NCI-H1417 (cell line): Measurements from ENCODE around the gene GFI1.
A peak's percentile ranks its signal among the peaks of the same experiment; 100 is the strongest.

Experiments
- DNase-seq, 3 experiments: peaks; one replicate each; lab custom pipeline; 2025; lab: John Stamatoyannopoulos, UW

The GFI1 gene

DNA sequence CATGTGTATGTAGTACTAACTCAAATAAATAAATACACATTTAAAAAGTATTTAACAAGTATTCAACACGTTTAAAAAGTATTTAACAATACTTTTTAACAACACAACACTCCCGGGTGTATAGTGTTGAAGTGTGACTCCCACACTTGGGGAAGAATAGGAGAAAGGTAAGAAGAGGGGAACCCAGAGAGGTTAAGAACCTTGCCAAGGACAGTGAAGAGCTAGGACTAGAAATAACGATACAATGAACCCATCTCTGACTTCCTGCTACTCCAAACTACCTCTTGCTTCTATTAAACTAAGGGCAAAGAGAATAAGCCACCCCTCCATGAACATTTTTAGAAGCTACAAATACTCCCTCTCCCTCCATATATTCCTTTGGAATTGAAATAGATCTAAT lies 1.7 kb upstream of the GFI1 start:
- DNase-seq = no peak

- DNase-seq = no peak
Measured at GRCh38 chr1:92487078-92487605, 417 bp upstream of the GFI1 start.

- peak; percentile 10 to 77 (median 73) for DNase-seq
Measured at GRCh38 chr1:92485381-92486250, 1.1 kb downstream of the GFI1 start.

DNA sequence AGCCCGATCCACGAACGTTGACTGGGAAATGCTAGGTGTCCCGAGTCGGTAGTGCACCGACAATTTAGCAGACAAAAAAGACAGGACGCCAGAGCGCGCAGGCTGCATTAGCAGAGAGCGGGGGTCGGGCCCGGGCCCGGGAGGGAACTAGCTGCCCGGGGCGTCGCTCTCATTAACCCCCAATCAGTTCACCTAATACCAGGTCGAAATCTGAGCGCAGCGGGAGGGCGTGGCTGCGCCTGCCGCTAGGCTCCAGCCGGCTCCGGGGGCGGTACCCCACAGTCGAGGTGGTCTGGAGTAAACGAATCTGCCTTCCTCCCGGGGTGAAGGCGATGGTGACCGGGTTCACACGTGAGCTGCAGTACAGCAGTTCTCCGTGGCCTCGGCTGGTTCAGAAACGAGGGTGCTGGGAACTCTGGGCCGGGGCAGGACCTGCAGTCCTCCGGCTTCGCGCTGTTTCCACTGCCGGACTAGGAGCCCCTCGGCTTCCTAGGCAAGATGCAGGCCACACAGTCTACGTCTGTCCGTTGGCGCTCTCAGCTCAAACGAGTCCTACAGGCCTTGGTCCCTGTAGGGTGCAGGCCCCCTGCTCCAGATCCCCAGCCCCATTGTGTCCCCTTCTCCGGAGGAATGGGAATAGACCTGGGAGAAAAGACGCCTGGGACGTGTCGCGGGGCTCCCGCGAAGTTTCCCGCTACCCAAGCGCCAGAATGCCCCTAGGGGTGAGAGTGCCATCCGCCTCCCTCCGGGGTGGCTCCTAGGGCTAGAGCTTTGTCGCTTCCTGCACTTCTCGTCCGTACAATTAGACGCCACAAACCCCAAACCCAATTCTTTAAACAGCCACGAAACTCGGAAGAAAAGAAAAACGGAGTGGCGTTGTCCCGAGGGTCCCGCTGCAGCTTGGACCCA lies 2.0 kb downstream of the GFI1 start:
- peak in 2 of 3 experiments; percentile 70 to 78 for DNase-seq

GRCh38 chr1:92483610-92484471 lies 2.9 kb downstream of the GFI1 start:
- DNase-seq = peak in 2 of 3 experiments; percentile 65 to 71

GRCh38 chr1:92482665-92483609 lies 3.8 kb downstream of the GFI1 start:
- DNase-seq = peak; percentile 1 to 71 (median 65)

GRCh38 chr1:92481971-92482664 lies 4.6 kb downstream of the GFI1 start:
- DNase-seq = no peak

DNA sequence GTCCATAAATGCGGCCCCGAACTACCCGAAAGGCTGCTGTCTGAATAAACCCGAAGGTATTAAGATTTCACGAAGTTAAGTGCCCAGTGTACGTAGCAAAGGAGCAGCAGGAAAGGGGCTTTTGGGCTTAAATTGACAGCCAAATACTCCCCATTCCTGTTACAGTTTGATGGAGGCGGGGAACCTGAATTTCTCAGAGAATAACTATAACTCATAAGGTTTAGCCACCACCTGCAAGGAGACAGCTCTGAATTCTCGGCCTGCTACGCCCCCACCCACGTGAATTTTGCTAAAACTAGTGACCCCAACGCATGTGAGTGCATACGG lies 5.2 kb downstream of the GFI1 start:
- DNase-seq = no peak

DNA sequence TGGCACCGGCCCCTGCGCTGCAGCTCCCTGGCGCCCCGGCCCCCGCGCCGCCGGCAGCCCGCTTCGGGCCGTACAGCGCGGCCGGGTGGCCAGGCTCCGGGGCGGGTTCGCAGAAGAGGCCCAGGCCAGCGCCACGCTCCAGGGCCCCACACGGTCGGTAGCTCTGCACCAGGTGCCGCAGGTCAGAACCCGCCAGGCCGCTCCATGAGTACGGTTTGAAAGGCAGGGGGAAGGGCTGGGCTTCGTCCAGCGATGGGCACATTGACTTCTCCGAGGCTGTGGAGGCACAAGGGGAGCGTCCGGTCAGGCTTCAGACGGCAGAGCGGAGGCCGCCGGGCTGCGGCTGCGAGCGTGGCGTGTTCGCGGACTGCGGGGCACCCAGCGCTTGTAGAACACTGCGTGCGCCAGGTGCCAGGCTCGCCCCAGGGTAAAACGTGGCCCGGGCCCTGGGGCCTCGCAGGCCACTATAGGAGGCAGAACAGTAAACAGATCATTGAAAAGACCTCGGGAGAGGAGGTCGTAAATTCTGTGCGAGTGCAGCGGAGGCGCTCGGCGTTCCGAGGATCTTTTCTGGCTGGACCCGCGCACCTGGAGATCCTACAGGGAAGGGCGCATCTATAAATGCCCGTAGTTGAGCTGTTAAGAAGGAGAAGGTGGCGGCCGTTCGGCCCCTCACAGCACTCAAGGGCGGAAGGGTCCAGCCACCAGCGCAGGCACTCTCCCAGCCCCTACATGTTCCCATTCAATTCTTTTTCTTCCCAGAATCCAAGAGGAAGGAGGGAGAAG lies 5.7 kb downstream of the GFI1 start:
- no peak for DNase-seq

DNA sequence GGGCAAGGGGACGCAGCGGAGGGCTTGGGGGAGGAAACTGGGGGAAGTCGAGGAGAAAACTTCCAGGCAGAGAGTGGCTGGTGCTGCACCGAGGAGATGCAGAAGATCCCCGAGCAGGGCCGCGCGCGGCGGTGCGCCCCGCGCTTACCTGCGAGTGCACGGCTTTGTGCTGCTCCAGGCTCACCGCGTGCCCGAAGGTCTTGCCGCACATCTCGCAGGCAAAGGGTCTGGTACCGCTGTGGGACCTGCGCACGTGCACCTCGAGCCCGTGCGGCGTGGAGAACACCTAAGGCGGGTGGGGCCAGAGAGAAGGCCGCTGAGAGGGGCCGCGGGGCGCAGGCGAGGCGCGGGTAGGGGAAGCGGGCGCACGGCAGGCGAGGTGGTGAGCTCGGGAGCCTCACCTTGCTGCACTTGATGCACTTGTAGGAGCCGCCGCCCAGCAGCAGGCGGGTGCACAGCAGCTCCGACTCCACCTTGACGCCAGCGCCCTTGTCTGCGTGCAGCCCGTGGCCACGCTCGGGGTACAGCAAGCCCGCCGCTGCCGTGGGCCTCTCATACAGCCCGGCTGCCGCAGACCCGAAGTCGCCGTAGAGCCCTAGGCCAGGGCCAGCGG lies 6.4 kb downstream of the GFI1 start:
- DNase-seq = no peak

- DNase-seq = no peak
Measured at GRCh38 chr1:92479587-92479986, 7.1 kb downstream of the GFI1 start.

DNA sequence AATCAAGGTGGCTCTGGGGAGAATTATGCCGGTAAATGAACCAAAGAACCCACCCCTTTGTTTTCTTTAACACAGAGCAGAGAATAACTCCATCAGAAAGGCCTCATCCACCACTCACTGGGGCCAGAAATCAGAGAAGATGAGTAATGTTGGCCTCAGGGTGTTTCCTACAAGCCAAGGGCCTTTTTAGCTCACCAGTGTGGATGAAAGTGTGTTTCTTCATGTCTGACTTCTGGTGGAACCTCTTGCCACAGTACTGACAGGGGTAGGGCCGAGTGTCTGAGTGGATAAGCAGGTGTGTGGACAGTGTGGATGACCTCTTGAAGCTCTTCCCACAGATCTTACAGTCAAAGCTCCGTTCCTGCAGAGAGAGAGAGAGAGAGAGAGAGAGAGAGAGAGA lies 8.3 kb downstream of the GFI1 start:
- no peak for DNase-seq

DNA sequence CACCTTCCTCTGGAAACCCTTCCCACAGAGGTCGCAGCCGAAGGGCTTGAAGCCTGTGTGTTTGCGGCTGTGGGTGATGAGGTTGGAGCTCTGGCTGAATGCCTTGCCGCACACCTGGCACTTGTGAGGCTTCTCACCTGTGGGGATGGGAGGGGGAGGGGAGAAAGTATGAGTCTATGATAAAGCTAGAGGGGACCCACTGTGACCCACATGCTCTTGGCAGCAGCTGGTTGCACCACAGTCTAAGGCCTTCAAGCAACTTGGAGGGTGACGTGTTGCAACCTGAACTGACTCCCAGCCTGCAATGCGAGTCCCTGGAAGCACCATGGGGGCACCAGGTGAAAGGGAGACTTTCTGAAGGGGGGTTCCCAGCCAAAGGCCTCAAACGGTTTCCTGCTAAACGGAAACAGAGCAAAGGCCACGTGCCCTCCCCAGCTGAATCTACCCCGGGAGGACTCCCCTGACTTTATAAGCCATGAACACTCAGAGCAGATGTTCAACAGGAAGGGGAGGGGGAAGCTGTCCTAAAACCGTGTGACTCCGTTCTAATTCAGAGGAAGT lies 10.6 kb downstream of the GFI1 start:
- peak; percentile 5 to 44 (median 10) for DNase-seq

GRCh38 chr1:92475029-92475428 lies 11.7 kb downstream of the GFI1 start:
- no peak for DNase-seq

DNA sequence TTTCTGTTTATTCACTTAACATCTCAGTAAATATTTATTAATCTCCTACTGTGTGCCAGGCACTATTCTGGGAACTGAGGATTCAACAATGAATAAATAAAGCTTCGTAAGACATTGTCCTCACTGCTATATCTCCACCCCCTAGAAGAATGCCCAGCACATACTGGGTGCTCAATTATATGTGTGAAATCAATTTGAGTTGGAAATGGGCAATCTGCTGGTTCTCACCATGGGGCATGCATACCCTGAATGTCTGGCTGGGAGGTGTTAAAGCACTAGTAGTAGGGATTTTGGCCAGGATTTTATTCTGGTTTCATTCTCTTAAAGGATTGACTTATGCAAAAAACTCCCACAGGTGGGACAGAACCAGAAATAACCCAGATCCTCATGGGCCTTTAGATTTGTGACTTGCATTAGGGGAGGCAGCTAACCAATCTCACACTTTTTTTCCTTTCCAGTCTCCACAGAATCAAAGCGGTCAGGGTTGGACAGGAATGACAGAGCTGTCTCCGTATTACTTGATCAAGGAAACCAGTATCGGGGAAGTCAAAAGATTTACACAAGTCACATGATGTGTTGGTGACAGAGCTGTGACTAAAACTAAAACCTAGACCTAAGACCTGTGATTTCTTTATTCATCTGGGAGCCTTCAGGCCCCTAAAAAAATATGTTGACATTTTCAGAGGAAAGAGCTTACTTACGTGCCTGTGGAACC lies 12.8 kb downstream of the GFI1 start:
- no peak for DNase-seq

DNA sequence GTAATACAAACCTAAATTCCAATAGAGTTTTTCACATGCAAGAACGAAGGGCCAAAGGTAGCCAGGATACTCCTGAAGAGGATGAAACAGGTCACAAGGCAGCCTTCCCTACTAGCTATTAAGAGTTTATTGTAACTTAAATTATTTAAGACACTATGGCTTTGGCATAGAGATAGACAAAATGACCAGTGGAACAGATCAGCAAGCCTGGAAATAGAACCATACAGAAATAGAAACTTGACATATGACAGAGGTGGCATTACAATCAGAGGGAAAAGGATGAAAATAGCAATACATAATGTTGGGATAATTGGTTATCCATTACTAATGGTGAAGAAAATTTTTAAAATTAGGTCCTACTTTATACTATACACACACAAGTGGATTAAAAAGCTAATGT lies 16.5 kb downstream of the GFI1 start:
- DNase-seq = no peak

DNA sequence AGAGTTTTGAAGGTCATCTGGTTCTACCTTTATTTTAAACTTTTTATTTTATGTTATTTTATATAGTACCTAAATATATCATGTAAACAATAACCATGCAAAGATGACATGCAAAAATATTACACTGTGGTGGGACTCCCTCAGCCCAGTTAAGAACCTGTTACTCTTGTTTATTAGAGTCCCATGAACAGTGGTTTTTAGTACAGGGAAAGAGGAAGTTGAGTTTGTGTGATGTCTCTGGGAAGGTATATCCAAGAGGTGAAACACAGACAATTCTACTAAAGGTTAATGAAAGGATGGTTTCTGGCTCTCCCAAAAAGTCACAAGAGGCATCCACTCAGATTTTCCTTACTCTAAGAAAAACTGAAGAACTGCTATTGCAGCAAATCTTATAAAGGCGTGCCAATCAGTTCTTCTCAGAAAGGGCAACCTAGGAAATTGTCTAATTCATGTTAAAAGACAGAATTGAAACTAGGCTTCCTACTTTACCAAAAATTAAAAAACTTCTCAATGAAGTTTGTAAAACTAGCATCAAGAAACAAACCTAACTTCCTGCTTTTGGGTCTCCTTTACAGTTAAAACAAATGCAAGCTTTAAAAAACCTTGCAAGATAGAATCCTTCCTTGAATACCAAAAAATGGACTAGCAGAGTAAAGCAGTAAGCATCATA lies 19.9 kb downstream of the GFI1 start:
- DNase-seq = no peak
